NB4 (cell line): Measurements from ENCODE around the gene ASIP.

Experiments
- CTCF ChIP-seq: IDR thresholded peaks from one replicate; pipeline ENCODE4 v1.5.1; 2012; ENCODE audit warnings: low read depth, low read length
- POLR2A ChIP-seq: IDR thresholded peaks from 2 replicates; pipeline ENCODE4 v1.6.1; 2011; ENCODE audit warnings: mild to moderate bottlenecking; ENCODE audit not compliant: insufficient read length; ENCODE audit errors: extremely low read depth

- TF ChIP-seq CTCF, result no peak
- TF ChIP-seq POLR2A, result no peak
Measured at GRCh38 chr20:34262488-34263288, 21.5 kb downstream of the ASIP start.
